ENCODE measurements around the gene MTHFD1L.

MTHFD1L gene

GRCh38 chr6:150994026-150994425 is 128.5 kb downstream of the MTHFD1L start:
- no peak for DNase-seq

- no peak for DNase-seq
These were observed 131.5 kb downstream of the MTHFD1L start for GRCh38 chr6:150996968-150997367.

GRCh38 chr6:150999107-150999506 is 133.6 kb downstream of the MTHFD1L start:
- DNase-seq, result no peak

- DNase-seq, result no peak
These were observed 134.1 kb downstream of the MTHFD1L start for GRCh38 chr6:150999576-150999975.

GRCh38 chr6:151001387-151002056 is 136.0 kb downstream of the MTHFD1L start:
- DNase-seq, result no peak

- DNase-seq, result no peak
These were observed 136.6 kb downstream of the MTHFD1L start for GRCh38 chr6:151002057-151002450.

- no peak for DNase-seq
These were observed 137.0 kb downstream of the MTHFD1L start for GRCh38 chr6:151002491-151002935.

- no peak for DNase-seq
These were observed 139.0 kb downstream of the MTHFD1L start for GRCh38 chr6:151004383-151005024.

- no peak for DNase-seq
These were observed 139.7 kb downstream of the MTHFD1L start for GRCh38 chr6:151005164-151005563.

GRCh38 chr6:151005896-151006632 is 140.6 kb downstream of the MTHFD1L start:
- no peak for DNase-seq

GRCh38 chr6:151007076-151007475 is 141.6 kb downstream of the MTHFD1L start:
- no peak for DNase-seq

- no peak for DNase-seq
These were observed 142.4 kb downstream of the MTHFD1L start for GRCh38 chr6:151007922-151008321.

- DNase-seq, result no peak
These were observed 142.9 kb downstream of the MTHFD1L start for GRCh38 chr6:151008425-151008824.

- DNase-seq, result no peak
These were observed 144.1 kb downstream of the MTHFD1L start for GRCh38 chr6:151009576-151009975.

GRCh38 chr6:151010071-151010470 is 144.6 kb downstream of the MTHFD1L start:
- DNase-seq, result no peak

- no peak for DNase-seq
These were observed 147.1 kb downstream of the MTHFD1L start for GRCh38 chr6:151012321-151013294.

- DNase-seq, result no peak
These were observed 149.1 kb downstream of the MTHFD1L start for GRCh38 chr6:151014404-151015100.

- DNase-seq, result no peak
These were observed 149.7 kb downstream of the MTHFD1L start for GRCh38 chr6:151015101-151015700.

- DNase-seq, result no peak
These were observed 150.6 kb downstream of the MTHFD1L start for GRCh38 chr6:151016107-151016506.

GRCh38 chr6:151018046-151018445 is 152.5 kb downstream of the MTHFD1L start:
- DNase-seq, result no peak

Measured in activated gamma-delta T cell (primary cell).